Neural cell (in vitro differentiated cells): ENCODE measurements around the gene CNTNAP5.

ENCODE experiments used
- RAD21 ChIP-seq: fragments of 450-650 bp; conservative IDR thresholded peaks from 2 replicates; pipeline ENCODE4 v1.6.1; 2014; ENCODE audit warnings: antibody characterized with exemption, mild to moderate bottlenecking, moderate library complexity
- REST ChIP-seq: IDR thresholded peaks from 2 replicates; pipeline ENCODE4 v1.6.1; 2012; ENCODE audit warnings: borderline replicate concordance
- TAF1 ChIP-seq: IDR thresholded peaks from 2 replicates; pipeline ENCODE4 v1.6.1; 2012; ENCODE audit warnings: low read depth
- TF ChIP-seq, protein P1 (sequence below): fragments of 450-650 bp; IDR thresholded peaks from 2 replicates; pipeline ENCODE4 v1.5.1; 2014; ENCODE audit warnings: antibody characterized with exemption, mild to moderate bottlenecking, moderate library complexity; ENCODE audit not compliant: poor library complexity, severe bottlenecking

- TF ChIP-seq REST: no peak
- TF ChIP-seq, protein P1, sequence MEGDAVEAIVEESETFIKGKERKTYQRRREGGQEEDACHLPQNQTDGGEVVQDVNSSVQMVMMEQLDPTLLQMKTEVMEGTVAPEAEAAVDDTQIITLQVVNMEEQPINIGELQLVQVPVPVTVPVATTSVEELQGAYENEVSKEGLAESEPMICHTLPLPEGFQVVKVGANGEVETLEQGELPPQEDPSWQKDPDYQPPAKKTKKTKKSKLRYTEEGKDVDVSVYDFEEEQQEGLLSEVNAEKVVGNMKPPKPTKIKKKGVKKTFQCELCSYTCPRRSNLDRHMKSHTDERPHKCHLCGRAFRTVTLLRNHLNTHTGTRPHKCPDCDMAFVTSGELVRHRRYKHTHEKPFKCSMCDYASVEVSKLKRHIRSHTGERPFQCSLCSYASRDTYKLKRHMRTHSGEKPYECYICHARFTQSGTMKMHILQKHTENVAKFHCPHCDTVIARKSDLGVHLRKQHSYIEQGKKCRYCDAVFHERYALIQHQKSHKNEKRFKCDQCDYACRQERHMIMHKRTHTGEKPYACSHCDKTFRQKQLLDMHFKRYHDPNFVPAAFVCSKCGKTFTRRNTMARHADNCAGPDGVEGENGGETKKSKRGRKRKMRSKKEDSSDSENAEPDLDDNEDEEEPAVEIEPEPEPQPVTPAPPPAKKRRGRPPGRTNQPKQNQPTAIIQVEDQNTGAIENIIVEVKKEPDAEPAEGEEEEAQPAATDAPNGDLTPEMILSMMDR: no peak
- TF ChIP-seq RAD21: no peak
- TF ChIP-seq TAF1: no peak
These were observed 425.4 kb downstream of the CNTNAP5 start for GRCh38 chr2:124450481-124450880.
